ENCODE measurements around the gene IL13RA1.
"Not testable (repeated sequence)": the region's sequence is repeated elsewhere in the genome, so short reads cannot be mapped to it uniquely, and the experiment has no call there.

IL13RA1 gene

DNA sequence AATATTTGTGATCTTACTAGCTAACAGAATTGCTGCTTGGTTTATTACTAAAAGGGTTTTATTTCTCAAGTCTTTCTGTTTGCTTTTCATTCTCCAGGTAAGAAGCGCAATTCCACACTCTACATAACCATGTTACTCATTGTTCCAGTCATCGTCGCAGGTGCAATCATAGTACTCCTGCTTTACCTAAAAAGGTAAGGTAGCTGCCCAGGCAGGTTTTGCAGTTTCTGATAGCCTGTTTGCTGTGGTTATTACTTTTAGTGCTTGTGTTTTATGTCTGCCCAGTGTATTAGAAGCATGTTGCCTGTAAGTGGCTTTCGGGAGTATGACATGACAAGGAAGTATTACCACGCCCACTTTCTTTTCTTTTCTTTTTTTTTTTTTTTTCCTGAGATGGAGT, 46.4 kb downstream of the IL13RA1 start:
- DNase-seq (ENCODE audit: low read depth in 2 of 3, low spot score in 2 of 3), result no peak

DNA sequence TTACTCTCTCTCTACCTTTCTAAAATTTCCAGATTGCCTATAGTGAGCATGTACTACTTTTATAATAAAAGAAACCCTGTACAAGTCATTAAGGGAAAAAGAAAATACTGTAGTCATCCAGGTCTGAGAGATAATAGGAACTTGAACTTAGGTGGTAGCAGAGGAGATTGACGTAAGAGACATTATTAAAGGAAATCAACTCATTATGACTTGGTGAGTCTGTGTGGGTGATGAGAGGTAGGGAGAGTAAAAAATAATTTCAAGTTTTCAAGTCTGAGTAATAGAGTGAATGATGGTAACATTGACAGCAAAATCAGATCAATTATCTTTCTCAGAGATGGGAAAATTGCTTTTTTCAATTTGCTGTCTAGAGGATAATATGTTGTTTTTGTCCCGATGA, 52.2 kb downstream of the IL13RA1 start:
- DNase-seq (ENCODE audit: low read depth in 2 of 3, low spot score in 2 of 3), result no peak

DNA sequence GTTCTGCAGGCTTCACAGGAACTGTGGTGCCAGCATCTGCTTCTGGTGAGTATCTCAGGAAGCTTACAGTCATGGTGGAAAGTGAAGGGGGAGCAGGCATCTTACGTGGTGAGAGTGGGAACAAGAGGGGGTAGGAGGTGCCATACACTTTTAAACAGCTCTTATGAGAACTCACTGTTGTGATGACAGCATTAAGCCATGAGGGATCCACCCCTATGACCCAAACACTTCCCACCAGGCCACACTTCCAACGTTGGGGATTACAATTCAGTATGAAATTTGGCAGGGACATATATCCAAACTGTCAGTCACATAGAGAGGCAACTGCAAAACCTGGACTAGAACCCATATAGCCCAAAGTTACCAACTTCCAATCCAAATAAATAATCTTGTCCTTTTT, 53.1 kb downstream of the IL13RA1 start:
- no peak for DNase-seq (ENCODE audit: low read depth in 2 of 3, low spot score in 2 of 3)

DNA sequence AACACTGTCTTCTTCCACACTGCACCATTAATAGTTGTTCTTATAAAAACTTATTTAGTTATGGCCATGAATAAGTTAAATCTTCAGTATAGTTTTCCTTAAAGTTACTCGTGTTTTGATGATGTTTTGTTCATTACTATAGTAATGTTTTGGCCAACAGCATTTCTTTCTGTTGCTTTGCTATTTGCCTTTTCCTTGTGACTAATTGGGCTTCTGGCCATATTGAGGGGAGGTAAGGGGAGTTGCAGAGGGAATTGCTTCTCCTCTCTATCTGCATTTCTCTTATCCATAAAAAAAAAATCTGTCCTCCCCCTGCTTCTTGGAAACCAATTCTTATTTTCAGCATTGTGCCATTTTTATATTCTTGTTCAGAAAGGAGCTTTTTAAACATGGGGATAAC, 53.5 kb downstream of the IL13RA1 start:
- no peak for DNase-seq (ENCODE audit: low read depth in 2 of 3, low spot score in 2 of 3)

DNA sequence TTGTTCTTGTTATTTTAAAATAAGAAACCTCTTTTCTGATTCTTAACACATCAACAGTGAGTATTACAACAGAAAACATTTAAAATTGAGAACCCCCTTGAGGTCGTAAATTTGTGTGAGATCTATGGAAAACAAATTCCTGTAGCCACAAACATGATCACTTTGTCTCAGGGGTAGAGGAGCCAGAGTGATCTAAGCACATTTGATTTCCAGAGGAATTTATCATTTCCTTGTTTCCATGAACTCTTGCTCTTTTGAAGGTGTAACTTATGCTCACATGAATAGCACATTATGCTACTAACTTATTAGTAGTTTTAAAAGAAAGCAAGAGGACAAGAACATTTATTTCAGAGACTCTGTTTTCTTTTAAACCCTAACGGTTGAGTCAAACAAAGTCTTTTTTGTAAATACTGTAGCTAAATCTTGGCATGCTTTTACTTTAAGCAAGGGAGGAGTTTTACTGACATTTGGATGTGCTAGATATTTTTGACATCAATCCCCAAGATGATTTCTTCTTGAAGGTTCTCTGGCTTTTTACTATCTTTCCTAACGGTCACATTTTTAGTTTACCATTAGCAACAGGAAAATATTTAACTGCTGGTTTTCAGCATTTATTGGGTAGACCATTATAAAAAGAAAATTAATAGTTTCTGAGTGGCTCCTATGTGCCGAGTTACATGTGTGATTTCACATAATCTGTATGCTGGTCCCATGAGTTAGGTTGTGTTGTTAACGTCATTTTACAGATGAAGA, 68.3 kb downstream of the IL13RA1 start:
- no peak for DNase-seq (ENCODE audit: low read depth in 2 of 3, low spot score in 2 of 3)

DNA sequence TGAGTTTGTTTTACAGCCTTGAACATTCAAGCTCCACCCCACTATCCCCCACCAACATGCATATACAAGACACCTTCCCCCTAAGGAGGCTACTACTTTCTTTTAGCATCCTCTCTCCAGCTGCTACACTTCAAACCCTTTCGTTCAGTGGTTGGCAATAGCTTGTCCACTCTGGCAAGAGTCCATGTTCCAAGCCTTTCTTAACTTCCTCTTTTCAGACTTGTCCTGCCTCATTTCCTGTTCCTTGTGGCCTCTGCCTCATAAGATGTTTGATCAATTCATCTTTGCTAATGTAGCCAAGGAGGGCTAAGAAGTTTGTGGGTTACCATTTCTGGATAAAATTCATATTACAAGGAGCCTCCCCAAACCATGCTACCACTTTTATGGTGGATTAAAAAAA, 75.5 kb downstream of the IL13RA1 start:
- no peak for DNase-seq (ENCODE audit: low read depth in 2 of 3, low spot score in 2 of 3)

DNA sequence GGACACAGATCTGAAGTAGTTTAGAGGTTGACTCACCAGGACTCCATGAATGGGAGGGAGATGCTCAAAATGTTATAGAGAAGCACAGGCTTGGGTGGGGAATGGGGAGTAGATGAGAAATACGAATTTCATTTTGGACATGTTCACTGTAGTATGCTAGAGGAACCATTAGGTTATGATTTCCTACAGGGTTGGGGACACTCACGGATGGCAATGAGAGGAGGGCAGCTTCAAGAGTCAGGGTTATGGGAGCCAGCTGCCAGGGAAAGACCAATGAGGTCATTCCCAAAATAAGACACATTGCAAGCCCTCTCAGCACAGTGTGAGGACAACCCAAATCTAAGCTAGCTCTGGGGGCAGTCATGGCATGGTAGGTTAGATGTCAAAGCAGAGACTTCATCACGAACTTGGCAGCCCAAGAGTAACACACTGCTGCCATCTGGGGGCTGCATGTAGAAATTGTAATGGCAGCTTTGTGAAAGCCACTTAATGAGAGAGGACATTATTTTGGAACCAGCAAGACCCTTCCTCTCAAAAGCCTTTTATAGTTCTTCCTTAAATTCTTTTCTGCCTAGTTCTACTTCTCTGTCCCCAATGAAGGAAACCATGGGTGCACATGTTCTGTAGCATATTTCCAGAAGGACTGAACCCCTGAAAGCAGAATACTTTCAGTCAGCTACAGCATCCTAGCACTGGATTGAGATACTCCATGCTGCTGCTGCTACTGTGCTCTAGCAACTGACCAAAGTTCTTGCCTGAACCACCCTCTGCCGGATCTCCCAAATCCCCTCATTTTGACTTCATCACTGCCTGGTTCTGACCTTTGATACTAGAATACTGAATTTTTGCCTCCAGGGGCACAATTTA, 80.0 kb downstream of the IL13RA1 start:
- no peak for DNase-seq (ENCODE audit: low read depth in 2 of 3, low spot score in 2 of 3)

DNA sequence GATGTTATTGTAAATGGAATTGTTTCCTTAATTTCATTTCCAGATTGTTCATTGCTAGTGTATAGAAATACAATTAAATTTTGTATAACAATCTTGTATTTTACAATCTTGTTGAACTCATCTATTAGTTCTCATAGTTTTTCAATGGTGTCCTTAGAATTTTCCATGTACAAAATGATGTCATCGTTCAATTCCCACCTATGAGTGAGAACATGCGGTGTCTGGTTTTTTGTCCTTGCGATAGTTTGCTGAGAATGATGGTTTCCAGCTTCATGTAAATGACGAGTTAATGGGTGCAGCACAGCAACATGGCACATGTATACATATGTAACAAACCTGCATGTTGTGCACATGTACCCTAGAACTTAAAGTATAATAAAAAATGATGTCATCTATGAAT, 89.9 kb downstream of the IL13RA1 start:
- not testable (repeated sequence) for DNase-seq (ENCODE audit: low read depth in 2 of 3, low spot score in 2 of 3)

DNA sequence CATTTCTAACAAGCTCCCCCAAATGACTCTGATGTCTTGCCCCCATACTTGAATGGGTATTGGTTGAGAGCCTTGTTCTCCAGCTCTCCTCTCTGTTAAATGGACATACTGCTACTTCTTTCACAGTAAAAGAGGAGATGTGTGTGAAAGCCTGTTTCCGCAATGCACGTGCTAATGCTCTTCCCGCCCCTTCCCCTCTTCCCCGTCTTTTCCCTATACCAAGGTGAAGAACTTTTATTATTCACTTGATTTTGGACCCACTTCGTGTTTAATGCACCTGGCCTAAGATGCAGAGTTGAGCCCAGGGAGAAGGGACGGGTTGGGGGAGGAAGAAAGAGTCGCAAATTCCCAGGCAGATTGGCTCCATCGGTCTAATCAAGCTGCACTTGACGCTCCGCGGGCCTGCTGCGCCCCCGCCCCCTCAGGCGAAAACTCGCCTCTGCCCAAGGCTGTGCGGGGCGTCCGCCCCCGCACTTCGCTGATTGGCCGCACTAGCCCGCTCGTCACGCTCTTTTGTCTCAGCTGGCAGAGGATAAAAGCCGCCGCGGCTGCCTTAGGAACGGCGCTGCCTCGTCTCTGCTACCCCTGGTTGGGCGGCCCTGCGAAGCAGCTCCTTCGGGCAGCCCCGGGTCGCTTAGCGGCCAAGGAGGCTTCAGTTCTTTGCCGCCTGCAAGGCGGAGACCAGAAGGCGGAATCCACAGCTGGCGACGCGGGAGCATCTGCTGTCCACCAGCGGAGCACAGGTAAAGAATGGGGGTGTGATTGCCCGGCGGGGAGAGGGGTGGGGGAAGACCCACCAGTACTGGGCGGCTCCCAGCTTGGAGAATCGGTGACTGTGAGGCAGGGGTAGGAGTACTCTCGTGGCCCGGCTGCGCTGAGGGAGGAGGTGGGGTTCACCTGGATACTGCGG, 96.1 kb downstream of the IL13RA1 start, which contains the start of gene ZCCHC12:
ZCCHC12 (plus strand) TSS at position 562 of the 910 bp plus-strand sequence. CDS start 1,421 bp downstream, outside the sequence.
- DNase-seq (ENCODE audit: low read depth in 2 of 3, low spot score in 2 of 3), result no peak

DNA sequence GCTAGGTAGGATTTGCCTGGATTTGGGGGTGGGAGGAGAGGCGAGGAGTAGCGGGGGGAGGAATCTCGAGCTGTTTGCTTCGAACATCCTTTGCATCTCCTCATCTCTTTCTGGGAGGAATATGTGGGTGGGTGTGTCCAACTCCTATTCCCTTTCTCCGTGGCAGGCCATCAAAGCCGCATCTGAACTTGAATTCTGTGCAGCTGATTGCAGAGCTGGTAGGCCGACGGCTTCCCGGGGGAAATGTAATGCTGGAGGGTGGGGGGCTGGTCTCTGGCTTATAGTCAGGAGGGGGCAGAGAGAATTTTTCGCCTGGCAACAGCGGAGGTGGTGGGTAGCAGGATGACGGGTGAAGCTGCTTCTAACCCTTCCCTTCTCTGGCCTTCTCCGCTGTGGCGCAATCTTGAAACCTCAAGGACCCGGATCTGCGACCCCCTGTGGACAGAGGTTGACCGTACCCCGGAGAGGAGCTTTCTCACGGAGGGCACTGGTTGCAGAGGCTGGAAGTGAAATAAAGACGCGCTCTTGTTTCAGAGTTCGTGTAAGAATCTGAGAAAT, 96.8 kb downstream of the IL13RA1 start:
- no peak for DNase-seq (ENCODE audit: low read depth in 2 of 3, low spot score in 2 of 3)

DNA sequence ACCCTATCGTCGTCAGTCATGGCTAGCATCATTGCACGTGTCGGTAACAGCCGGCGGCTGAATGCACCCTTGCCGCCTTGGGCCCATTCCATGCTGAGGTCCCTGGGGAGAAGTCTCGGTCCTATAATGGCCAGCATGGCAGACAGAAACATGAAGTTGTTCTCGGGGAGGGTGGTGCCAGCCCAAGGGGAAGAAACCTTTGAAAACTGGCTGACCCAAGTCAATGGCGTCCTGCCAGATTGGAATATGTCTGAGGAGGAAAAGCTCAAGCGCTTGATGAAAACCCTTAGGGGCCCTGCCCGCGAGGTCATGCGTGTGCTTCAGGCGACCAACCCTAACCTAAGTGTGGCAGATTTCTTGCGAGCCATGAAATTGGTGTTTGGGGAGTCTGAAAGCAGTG, 97.8 kb downstream of the IL13RA1 start:
- no peak for DNase-seq (ENCODE audit: low read depth in 2 of 3, low spot score in 2 of 3)

DNA sequence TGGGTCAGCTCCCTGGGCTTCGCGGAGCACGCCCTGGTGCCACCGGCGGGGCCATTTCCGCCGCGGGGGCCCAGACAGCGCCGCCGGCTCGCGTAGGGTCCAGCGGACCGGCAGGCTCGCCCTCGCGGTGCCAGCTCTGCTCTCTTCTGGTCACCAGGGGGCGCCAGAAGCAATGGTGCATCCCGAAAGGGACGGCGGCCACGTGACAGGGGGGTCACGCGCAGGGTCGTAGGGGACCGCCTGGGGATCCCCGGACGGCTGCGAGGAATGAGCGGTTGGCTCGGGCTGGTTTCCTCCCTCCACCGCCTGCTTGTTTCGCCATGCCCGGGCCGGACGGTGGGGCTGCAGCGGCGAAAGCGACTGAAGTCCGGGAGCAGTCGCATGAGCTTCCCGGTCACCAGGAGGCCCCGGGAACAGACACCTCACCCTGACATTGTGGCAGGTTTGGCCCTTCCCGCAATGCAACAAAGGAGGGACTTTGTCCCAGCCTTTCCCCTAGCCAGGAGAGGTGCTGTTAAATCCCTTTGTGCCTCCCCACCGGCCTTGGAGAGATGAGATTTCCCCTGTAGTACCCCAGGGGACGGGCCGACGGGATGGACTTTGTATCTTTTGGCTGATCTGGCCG, 112.0 kb downstream of the IL13RA1 start:
- peak; percentile 40 to 50 (median 48) for DNase-seq (ENCODE audit: low read depth in 2 of 3, low spot score in 2 of 3)

Measured in activated CD8-positive, alpha-beta memory T cell treated with anti-CD3 and anti-CD28 coated beads for 48 hours (primary cell).